Cardiac fibroblast (primary cell): ENCODE measurements around the gene SMDT1.

Experiments
- DNase-seq, 2 donors: peaks; one replicate each; pipeline versions ENCODE4 v3.0.0 to v3.0.0-alpha.2; 2010; ENCODE audit warnings: low read depth in 2 of 2
- H3K4me3 ChIP-seq, 2 donors: replicated peaks in 1 of 2; 1 replicate in 1 of 2; 2 replicates in 1 of 2; pipeline ENCODE4 v1.5.1; 2011; ENCODE audit warnings: low read depth in 2 of 2, low read length in 2 of 2, mild to moderate bottlenecking in 2 of 2, moderate library complexity in 1 of 2
- CTCF ChIP-seq: IDR thresholded peaks from one replicate; pipeline ENCODE4 v1.5.1; 2011; ENCODE audit warnings: low read depth, mild to moderate bottlenecking, low read length, inconsistent platforms

Gene SMDT1

GRCh38 chr22:42052765-42053164, 26.7 kb upstream of the SMDT1 start:
- DNase-seq, result no peak
- TF ChIP-seq CTCF, result no peak
- no peak overlapping the region for H3K4me3 ChIP-seq

GRCh38 chr22:42056757-42057511, 22.6 kb upstream of the SMDT1 start:
- no peak for TF ChIP-seq CTCF
- DNase-seq, result no peak
- no peak overlapping the region for H3K4me3 ChIP-seq

GRCh38 chr22:42060489-42060888, 19.0 kb upstream of the SMDT1 start:
- TF ChIP-seq CTCF, result no peak
- H3K4me3 ChIP-seq, result no peak overlapping the region
- DNase-seq, result no peak

GRCh38 chr22:42061041-42061440, 18.5 kb upstream of the SMDT1 start:
- DNase-seq, result no peak
- no peak overlapping the region for H3K4me3 ChIP-seq
- TF ChIP-seq CTCF, result no peak

- H3K4me3 ChIP-seq, result no peak overlapping the region
- TF ChIP-seq CTCF, result no peak
These were observed 16.9 kb upstream of the SMDT1 start for GRCh38 chr22:42062506-42063170.

GRCh38 chr22:42064629-42065028, 14.9 kb upstream of the SMDT1 start:
- DNase-seq, result no peak
- H3K4me3 ChIP-seq, result no peak overlapping the region
- TF ChIP-seq CTCF, result no peak

More at GRCh38 chr22:42062506-42063170, 16.9 kb upstream of the SMDT1 start:
- no peak for DNase-seq
